Fibroblast of peridontal ligament (primary cell): Measurements from ENCODE around the gene IZUMO1R.
"Not testable (repeated sequence)": the region's sequence is repeated elsewhere in the genome, so short reads cannot be mapped to it uniquely, and the experiment has no call there.

Experiments
- DNase-seq: peaks from one replicate; pipeline ENCODE4 v3.0.0-alpha.2; 2010; ENCODE audit errors: extremely low read depth

IZUMO1R gene

GRCh38 chr11:94325681-94326080 lies 21.3 kb downstream of the IZUMO1R start:
- DNase-seq = no peak

- DNase-seq = no peak
Observed at GRCh38 chr11:94326947-94327346, 22.6 kb downstream of the IZUMO1R start.

GRCh38 chr11:94328587-94329080 lies 24.3 kb downstream of the IZUMO1R start:
- no peak for DNase-seq

GRCh38 chr11:94329501-94329900 lies 25.1 kb downstream of the IZUMO1R start:
- DNase-seq = no peak

- no peak for DNase-seq
Observed at GRCh38 chr11:94330789-94331188, 26.4 kb downstream of the IZUMO1R start.

- no peak for DNase-seq
Observed at GRCh38 chr11:94332814-94333213, 28.4 kb downstream of the IZUMO1R start.

GRCh38 chr11:94336033-94336432 lies 31.7 kb downstream of the IZUMO1R start:
- DNase-seq = no peak

GRCh38 chr11:94338651-94339050 lies 34.3 kb downstream of the IZUMO1R start:
- DNase-seq = no peak

- DNase-seq = no peak
Observed at GRCh38 chr11:94342250-94342649, 37.9 kb downstream of the IZUMO1R start.

GRCh38 chr11:94343495-94343894 lies 39.1 kb downstream of the IZUMO1R start:
- DNase-seq = no peak

GRCh38 chr11:94346311-94346710 lies 41.9 kb downstream of the IZUMO1R start:
- DNase-seq = not testable (repeated sequence)

GRCh38 chr11:94350850-94351563 lies 46.6 kb downstream of the IZUMO1R start:
- DNase-seq = not testable (repeated sequence)
